Hepatocyte (in vitro differentiated cells): ENCODE data around the gene NSL1. TPM values are rescaled to one million over a fixed set of nuclear protein-coding genes. Genes with fewer than 3 reads are reported as not detected.
"Not testable (repeated sequence)": the region's sequence is repeated elsewhere in the genome, so short reads cannot be mapped to it uniquely, and the experiment has no call there.

Source experiments
- DNase-seq: peaks from one replicate; pipeline ENCODE4 v3.0.0-alpha.2; 2016; ENCODE audit warnings: low spot score
- H2AFZ ChIP-seq: fragments of 200-600 bp; sonication (generic); 2 replicates; pipeline ENCODE4 v1.6.0; 2016; ENCODE audit warnings: antibody characterized with exemption, mild to moderate bottlenecking
- H3K27ac ChIP-seq: fragments of 200-600 bp; sonication (generic); 2 replicates; pipeline ENCODE4 v1.5.1; 2016; ENCODE audit warnings: mild to moderate bottlenecking
- H3K27me3 ChIP-seq: fragments of 200-600 bp; sonication (generic); 2 replicates; pipeline ENCODE4 v1.6.1; 2016
- H3K36me3 ChIP-seq: fragments of 200-600 bp; sonication (generic); replicated peaks from 2 replicates; pipeline ENCODE4 v1.5.1; 2016; ENCODE audit warnings: low read depth; ENCODE audit not compliant: insufficient read depth
- H3K4me1 ChIP-seq: fragments of 200-600 bp; sonication (generic); 2 replicates; pipeline ENCODE4 v1.5.1; 2016; ENCODE audit warnings: mild to moderate bottlenecking, moderate library complexity; ENCODE audit not compliant: insufficient read depth
- H3K4me2 ChIP-seq: fragments of 200-600 bp; sonication (generic); 2 replicates; pipeline ENCODE4 v1.6.0; 2016
- H3K4me3 ChIP-seq: fragments of 200-600 bp; sonication (generic); 2 replicates; pipeline ENCODE4 v1.5.1; 2016; ENCODE audit warnings: mild to moderate bottlenecking
- H3K79me2 ChIP-seq: fragments of 200-600 bp; sonication (generic); 2 replicates; pipeline ENCODE4 v1.6.0; 2017; ENCODE audit warnings: mild to moderate bottlenecking
- H3K9me2 ChIP-seq: fragments of 200-600 bp; sonication (generic); replicated peaks from 2 replicates; pipeline ENCODE4 v1.6.0; 2017; ENCODE audit warnings: mild to moderate bottlenecking; ENCODE audit not compliant: insufficient read depth
- H3K9me3 ChIP-seq: fragments of 200-600 bp; sonication (generic); 2 replicates; pipeline ENCODE4 v1.5.1; 2016; ENCODE audit warnings: low read depth, mild to moderate bottlenecking
- H4K20me1 ChIP-seq: fragments of 200-600 bp; sonication (generic); 2 replicates; pipeline ENCODE4 v1.6.0; 2016; ENCODE audit warnings: mild to moderate bottlenecking; ENCODE audit not compliant: insufficient read depth, poor library complexity, severe bottlenecking
- CTCF ChIP-seq: fragments of 200-600 bp; sonication (generic); IDR thresholded peaks from 2 replicates; pipeline ENCODE4 v1.5.1; 2016; ENCODE audit warnings: antibody characterized with exemption, mild to moderate bottlenecking; ENCODE audit not compliant: poor library complexity
- EZH2 ChIP-seq: fragments of 200-600 bp; sonication (generic); IDR thresholded peaks from 2 replicates; pipeline ENCODE4 v1.6.1; 2016; ENCODE audit warnings: antibody characterized with exemption, mild to moderate bottlenecking, borderline replicate concordance
- EZH2phosphoT487 ChIP-seq: fragments of 200-600 bp; sonication (generic); IDR thresholded peaks from one replicate; pipeline ENCODE4 v1.6.1; 2018; ENCODE audit warnings: antibody characterized with exemption, mild to moderate bottlenecking, low read depth, moderate library complexity; ENCODE audit not compliant: unreplicated experiment, severe bottlenecking
- WGBS: methylation state at CpG from one replicate; pipeline ENCODE4 v1.1.6; 2016; ENCODE audit warnings: low lambda C conversion rate; ENCODE audit errors: missing lambda C conversion rate; 5-methylcytosine and 5-hydroxymethylcytosine counted together
- polyA plus RNA-seq: library from polyadenylated mRNA; unstranded; fragments of >200 nt; fragmentation: Nextera tagmentation; extraction: Ambion mirVana; gene quantifications from 2 replicates; pipeline ENCODE4 v1.2.1, GENCODE V29; 2016
- total RNA-seq: library from RNA; depleted of rRNA; stranded (reverse); fragments of >200 nt; gene quantifications from 2 replicates; pipeline ENCODE4 v1.2.3, GENCODE V29; 2014

The NSL1 gene
- total and polyA plus RNA-seq, 2 experiments from 2014 or later: 27.2 to 39.5 TPM

- Histone ChIP-seq H3K27me3 (peaks cover 10% of the 10 kb centered on the region), H3K4me2 (no peak overlapping the region), H3K27ac (no peak overlapping the region), H3K4me1 (no peaks in the 10 kb centered on the region), H3K9me2 (no peaks in the 10 kb centered on the region), H3K36me3 (no peaks in the 10 kb centered on the region), H3K4me3 (no peak overlapping the region), H2AFZ (no peak overlapping the region), H4K20me1 (no peaks in the 10 kb centered on the region), H3K9me3 (no peaks in the 10 kb centered on the region), H3K79me2 (no peaks in the 10 kb centered on the region)
- TF ChIP-seq EZH2 (no peak), CTCF (no peak), EZH2phosphoT487 (no peak)
- DNase-seq: no peak
- WGBS: 60% methylated on average over 1 of the region's 1 CpG
Observed at GRCh38 chr1:212716161-212716560, 75.4 kb downstream of the NSL1 start.

DNA sequence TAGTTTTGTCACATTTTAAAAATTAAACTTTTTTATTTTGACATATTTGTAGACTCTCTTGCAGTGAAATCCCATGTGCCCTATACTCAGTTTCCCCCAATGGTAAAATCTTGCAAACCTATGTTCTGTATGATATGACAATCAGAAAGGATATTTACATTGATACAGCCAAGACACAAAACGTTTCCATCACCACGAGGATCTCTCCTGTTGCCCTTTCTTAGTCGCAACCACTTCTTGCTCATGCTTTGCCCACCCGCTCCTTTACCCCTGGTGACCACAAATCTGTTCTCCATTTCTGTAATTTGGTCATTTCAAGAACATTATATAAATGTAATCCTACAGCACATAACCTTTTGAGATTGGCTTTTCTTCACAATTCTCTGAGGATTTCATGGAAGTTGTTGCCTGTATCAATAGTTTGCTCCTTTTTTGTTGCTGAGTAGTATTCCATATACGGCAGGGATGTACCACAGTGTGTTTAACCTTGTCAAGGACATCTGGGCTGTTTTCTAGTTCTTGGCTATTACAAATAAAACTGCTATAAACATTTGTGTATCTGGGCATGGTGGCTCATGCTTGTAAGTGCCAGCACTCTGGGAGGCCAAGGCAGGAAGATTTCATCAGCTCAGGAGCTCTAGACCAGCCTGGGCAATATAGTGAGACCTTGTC is 78.0 kb downstream of the NSL1 start:
- no peak overlapping the region for H3K4me2 ChIP-seq
- H3K79me2 ChIP-seq: no peaks in the 10 kb centered on the region
- no peak overlapping the region for H3K4me3 ChIP-seq
- no peak for TF ChIP-seq CTCF
- TF ChIP-seq EZH2: no peak
- TF ChIP-seq EZH2phosphoT487: no peak
- no peaks in the 10 kb centered on the region for H3K9me2 ChIP-seq
- no peaks in the 10 kb centered on the region for H3K4me1 ChIP-seq
- no peak overlapping the region for H3K27ac ChIP-seq
- H3K27me3 ChIP-seq: peaks cover 5% of the 10 kb centered on the region
- H3K36me3 ChIP-seq: no peaks in the 10 kb centered on the region
- H3K9me3 ChIP-seq: no peaks in the 10 kb centered on the region
- H2AFZ ChIP-seq: no peak overlapping the region
- DNase-seq: no peak
- H4K20me1 ChIP-seq: no peaks in the 10 kb centered on the region
- 90% methylated on average over 5 of the region's 5 CpGs for WGBS

DNA sequence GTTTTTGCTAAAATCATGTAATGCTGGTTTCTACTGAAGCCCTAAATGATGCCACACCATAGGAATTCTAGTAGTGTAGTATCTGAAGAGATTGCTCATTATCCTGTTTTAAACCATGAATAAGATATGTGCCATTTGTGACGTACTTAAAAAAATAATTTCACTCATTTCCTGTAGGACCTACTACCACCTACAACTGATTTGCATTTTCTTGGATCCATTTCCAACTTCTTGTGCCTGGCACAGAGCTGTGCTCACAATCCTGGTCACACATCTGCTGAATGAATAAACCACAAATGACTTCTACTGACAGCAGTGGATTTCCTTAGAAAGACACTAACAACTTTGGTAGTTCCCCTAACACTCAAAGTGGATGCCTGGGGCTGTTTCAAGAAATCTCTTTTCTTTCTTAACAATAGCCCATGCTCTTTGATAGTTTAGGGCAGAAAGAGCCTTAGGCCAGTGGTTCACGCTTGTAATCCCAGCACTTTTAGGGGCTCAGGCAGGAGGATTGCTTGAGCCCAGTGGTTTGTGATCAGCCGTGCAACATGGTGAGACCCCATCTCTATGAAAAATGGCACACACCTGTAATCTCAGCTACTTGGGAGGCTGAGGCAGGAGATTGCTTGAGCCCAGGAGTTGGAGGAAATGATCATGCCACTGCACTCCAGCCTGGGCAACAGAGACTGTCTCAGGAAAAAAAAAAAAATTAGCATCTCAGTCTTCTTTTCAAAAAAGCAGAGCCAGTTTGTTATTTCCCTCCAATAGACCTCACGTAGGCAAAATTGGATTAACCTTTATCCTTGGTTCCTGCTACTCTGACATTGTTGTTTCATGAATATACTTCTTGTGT is 78.9 kb downstream of the NSL1 start:
- H4K20me1 ChIP-seq: no peaks in the 10 kb centered on the region
- H3K9me3 ChIP-seq: no peaks in the 10 kb centered on the region
- no peak overlapping the region for H3K27ac ChIP-seq
- no peaks in the 10 kb centered on the region for H3K36me3 ChIP-seq
- H2AFZ ChIP-seq: no peak overlapping the region
- no peak for TF ChIP-seq CTCF
- TF ChIP-seq EZH2phosphoT487: no peak
- TF ChIP-seq EZH2: no peak
- no peak overlapping the region for H3K4me2 ChIP-seq
- WGBS: 79% methylated on average over 4 of the region's 4 CpGs
- no peak for DNase-seq
- H3K27me3 ChIP-seq: peaks cover under 1% of the 10 kb centered on the region
- no peaks in the 10 kb centered on the region for H3K9me2 ChIP-seq
- H3K4me1 ChIP-seq: no peaks in the 10 kb centered on the region
- H3K4me3 ChIP-seq: no peak overlapping the region
- no peaks in the 10 kb centered on the region for H3K79me2 ChIP-seq

DNA sequence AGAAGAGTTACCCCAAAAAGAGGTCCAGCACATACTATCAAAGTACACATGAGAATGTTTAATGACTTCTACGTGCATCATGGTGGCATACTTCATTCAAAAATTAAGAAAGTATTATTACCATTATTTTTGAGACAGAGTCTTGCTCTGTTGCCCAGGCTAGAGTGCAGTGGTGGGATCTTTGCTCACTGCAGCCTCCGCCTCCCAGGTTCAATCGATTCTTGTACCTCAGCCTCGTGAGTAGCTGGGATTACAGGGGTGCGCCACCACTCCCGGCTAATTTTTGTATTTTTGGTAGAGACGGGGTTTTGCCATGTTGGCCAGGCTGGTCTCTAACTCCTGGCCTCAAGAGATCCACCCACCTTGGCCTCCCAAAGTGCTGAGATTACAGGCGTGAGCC is 79.6 kb downstream of the NSL1 start:
- H3K9me3 ChIP-seq, H4K20me1 ChIP-seq, H3K79me2 ChIP-seq, H3K27ac ChIP-seq, H3K4me1 ChIP-seq, H3K4me3 ChIP-seq, H3K27me3 ChIP-seq, H2AFZ ChIP-seq, H3K9me2 ChIP-seq, DNase-seq, H3K36me3 ChIP-seq, H3K4me2 ChIP-seq: not testable (repeated sequence)
- WGBS: 97% methylated on average over 8 of the region's 8 CpGs
